Measurements from ENCODE around the gene KCNMA1. TPM values are rescaled to one million over a fixed set of nuclear protein-coding genes. Genes with fewer than 3 reads are reported as not detected.

Gene KCNMA1
- total RNA-seq, 3 donors from 2014 or later, result 45.4 to 312 (median 62.4) TPM

- H3K9me3 ChIP-seq, result no peaks in the 10 kb centered on the region
- intact Hi-C loops (cut with DNase I, micrococcal nuclease), result no loop called here
- no peak for TF ChIP-seq CTCF (IDR thresholded peaks at IDR 0.05)
- H3K4me1 ChIP-seq (ENCODE audit: low read depth), result no peaks in the 10 kb centered on the region
- H3K4me3 ChIP-seq, result no peak overlapping the region
- no peak for ATAC-seq
- H3K36me3 ChIP-seq (ENCODE audit: low read depth), result no peaks in the 10 kb centered on the region
- no peak for DNase-seq
These were observed 190.9 kb downstream of the KCNMA1 start for GRCh38 chr10:77446700-77447099.

- ATAC-seq, result no peak
- Histone ChIP-seq H3K36me3 (ENCODE audit: low read depth) (no peaks in the 10 kb centered on the region), H3K9me3 (no peaks in the 10 kb centered on the region), H3K4me3 (no peak overlapping the region), H3K4me1 (ENCODE audit: low read depth) (no peaks in the 10 kb centered on the region)
- intact Hi-C loops (cut with DNase I, micrococcal nuclease), result no loop called here
- no peak for TF ChIP-seq CTCF (IDR thresholded peaks at IDR 0.05)
- DNase-seq, result no peak
These were observed 192.1 kb downstream of the KCNMA1 start for GRCh38 chr10:77445547-77445946.

GRCh38 chr10:77444041-77444440, 193.6 kb downstream of the KCNMA1 start:
- ATAC-seq (no peak), DNase-seq (no peak)
- Histone ChIP-seq H3K4me3 (no peak overlapping the region), H3K36me3 (ENCODE audit: low read depth) (no peaks in the 10 kb centered on the region), H3K9me3 (no peaks in the 10 kb centered on the region), H3K4me1 (ENCODE audit: low read depth) (no peaks in the 10 kb centered on the region)
- intact Hi-C loops (cut with DNase I, micrococcal nuclease), result no loop called here
- no peak for TF ChIP-seq CTCF (IDR thresholded peaks at IDR 0.05)

DNA sequence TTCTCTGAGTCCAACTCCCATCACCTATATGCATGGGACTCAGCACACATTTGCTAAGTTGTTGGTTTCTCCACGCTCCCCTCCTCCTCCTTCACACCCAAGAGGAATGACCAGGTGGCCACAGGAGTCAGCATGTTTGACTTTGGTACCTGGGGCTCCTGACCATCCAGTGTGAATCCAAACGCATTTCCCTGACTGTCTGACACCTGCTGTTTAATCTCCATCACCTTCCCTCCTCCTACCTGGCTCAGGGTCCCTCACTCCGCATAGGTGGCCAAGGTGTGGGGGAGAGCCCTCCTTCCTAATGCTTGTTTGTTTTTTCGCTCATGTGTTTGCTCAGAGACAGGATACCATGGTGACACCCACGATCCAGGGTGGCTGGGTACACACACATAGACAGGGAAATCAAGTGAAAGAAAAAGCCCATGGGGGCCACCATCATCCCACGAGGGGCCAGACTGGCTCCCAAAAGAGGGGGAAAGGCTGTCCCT, 194.9 kb downstream of the KCNMA1 start:
- Histone ChIP-seq H3K9me3 (no peaks in the 10 kb centered on the region), H3K4me1 (ENCODE audit: low read depth) (no peaks in the 10 kb centered on the region), H3K4me3 (no peak overlapping the region), H3K36me3 (ENCODE audit: low read depth) (no peaks in the 10 kb centered on the region)
- intact Hi-C loops (cut with DNase I, micrococcal nuclease), result no loop called here
- TF ChIP-seq CTCF (IDR thresholded peaks at IDR 0.05), result no peak
- DNase-seq, result no peak
- peak; percentile 35 for ATAC-seq

DNA sequence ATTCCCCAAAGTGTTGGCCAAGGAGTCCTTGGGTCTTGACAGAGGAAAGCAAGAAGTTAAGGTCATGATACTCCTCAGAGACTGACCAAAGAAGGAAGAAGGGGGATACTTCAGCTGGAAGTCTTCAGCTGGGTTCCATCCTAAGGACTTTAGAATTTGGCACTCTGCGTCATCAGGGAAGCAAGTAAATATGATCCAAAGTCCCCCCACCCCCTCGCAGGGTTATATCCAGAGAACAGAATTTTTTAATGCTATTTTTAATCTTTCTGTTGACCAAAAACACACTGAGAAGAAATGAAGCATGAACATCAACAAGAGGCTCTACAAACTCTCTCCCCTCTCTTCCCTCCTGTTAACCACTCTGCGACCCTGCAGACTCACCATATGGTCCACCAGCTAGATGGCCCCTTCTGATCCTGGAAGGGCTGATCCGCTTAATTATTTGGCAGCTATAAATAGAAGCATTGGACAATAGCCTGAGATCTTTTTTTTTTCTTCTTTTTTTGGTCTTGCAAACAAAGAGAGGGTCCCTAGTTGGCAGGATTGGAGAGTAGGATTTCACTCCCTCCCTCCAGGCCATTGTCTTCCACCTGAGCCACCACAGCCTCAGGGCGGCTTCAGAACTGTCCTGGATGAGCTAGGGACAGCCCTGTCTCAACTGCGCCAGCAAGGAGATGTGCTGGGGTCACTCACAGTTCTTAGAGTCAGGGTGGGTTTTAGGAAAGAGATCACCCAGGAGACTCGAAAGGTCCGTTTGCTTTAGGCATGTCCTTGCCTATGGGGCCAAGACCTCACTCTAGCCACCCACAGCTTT, 196.0 kb downstream of the KCNMA1 start:
- Histone ChIP-seq H3K4me1 (ENCODE audit: low read depth) (no peaks in the 10 kb centered on the region), H3K9me3 (no peaks in the 10 kb centered on the region), H3K4me3 (no peak overlapping the region), H3K36me3 (ENCODE audit: low read depth) (no peaks in the 10 kb centered on the region)
- no peak for DNase-seq
- ATAC-seq, result no peak
- no peak for TF ChIP-seq CTCF (IDR thresholded peaks at IDR 0.05)
- intact Hi-C loops (cut with DNase I, micrococcal nuclease), result no loop called here
